Endodermal cell (in vitro differentiated cells): ENCODE data around the gene CASP2. TPM values are rescaled to one million over a fixed set of nuclear protein-coding genes. Genes with fewer than 3 reads are reported as not detected.

Source experiments
- DNase-seq: peaks from one replicate; pipeline ENCODE4 v3.0.0-alpha.2; 2017
- H3K27ac ChIP-seq: 2 replicates; pipeline ENCODE4 v1.5.1; 2013; ENCODE audit warnings: mild to moderate bottlenecking, low read depth, low read length, moderate library complexity
- H3K27me3 ChIP-seq: 2 replicates; pipeline ENCODE4 v1.6.1; 2013; ENCODE audit warnings: mild to moderate bottlenecking, low read length, moderate library complexity; ENCODE audit not compliant: insufficient read depth, control insufficient read depth, poor library complexity, severe bottlenecking
- H3K36me3 ChIP-seq: 2 replicates; pipeline ENCODE4 v1.7.0; 2013; ENCODE audit warnings: mild to moderate bottlenecking, low read length, moderate library complexity; ENCODE audit not compliant: control insufficient read depth, insufficient read depth
- H3K4me1 ChIP-seq: one replicate; pipeline ENCODE4 v1.7.0; 2013; ENCODE audit warnings: low read length; ENCODE audit not compliant: control insufficient read depth, insufficient read depth
- H3K4me3 ChIP-seq: 2 replicates; pipeline ENCODE4 v1.5.1; 2013; ENCODE audit warnings: mild to moderate bottlenecking, low read length, moderate library complexity
- H3K9ac ChIP-seq: 2 replicates; pipeline ENCODE4 v1.6.1; 2013; ENCODE audit warnings: mild to moderate bottlenecking, low read length, moderate library complexity; ENCODE audit not compliant: poor library complexity, severe bottlenecking; ENCODE audit errors: extremely low read depth
- H3K9me3 ChIP-seq: 2 replicates; pipeline ENCODE4 v1.6.1; 2013; ENCODE audit warnings: mild to moderate bottlenecking, low read length, moderate library complexity; ENCODE audit not compliant: control insufficient read depth
- H3K27ac Mint-ChIP-seq: 2 replicates; pipeline ENCODE4 v1.8.0; 2020; ENCODE audit warnings: mixed read lengths
- H3K27me3 Mint-ChIP-seq: 2 replicates; pipeline ENCODE4 v1.8.0; 2021; ENCODE audit warnings: mild to moderate bottlenecking, mixed read lengths; ENCODE audit not compliant: insufficient read depth
- H3K36me3 Mint-ChIP-seq: 2 replicates; pipeline ENCODE4 v1.8.0; 2020; ENCODE audit warnings: low read depth, mixed read lengths
- H3K4me1 Mint-ChIP-seq: 2 replicates; pipeline ENCODE4 v1.8.0; 2020; ENCODE audit warnings: mixed read lengths
- H3K4me3 Mint-ChIP-seq: 2 replicates; pipeline ENCODE4 v1.8.0; 2020; ENCODE audit warnings: mild to moderate bottlenecking, moderate library complexity, mixed read lengths
- H3K9me3 Mint-ChIP-seq: 2 replicates; pipeline ENCODE4 v1.8.0; 2020; ENCODE audit warnings: mild to moderate bottlenecking, mixed read lengths
- CTCF ChIP-seq: fragments of 200-600 bp; sonication (generic); conservative IDR thresholded peaks from 2 replicates; pipeline ENCODE4 v1.5.0; 2021; ENCODE audit warnings: antibody characterized with exemption, mild to moderate bottlenecking
- WGBS, 2 experiments: methylation state at CpG; one replicate each; pipeline versions ENCODE4 v1.1.5 to v1.1.7; 2013; ENCODE audit warnings: missing lambda C conversion rate in 2 of 2, mixed read lengths in 1 of 2; ENCODE audit not compliant: insufficient coverage in 1 of 2, insufficient read length in 1 of 2; 5-methylcytosine and 5-hydroxymethylcytosine counted together
- total RNA-seq, 2 donors: library from RNA; stranded (reverse); fragmentation: NEBNext Ultra II Directional in 1 of 2; extraction: Animal tissue kit (Norgen Biotek cat#: 25700) in 1 of 2; gene quantifications; 2 replicates in 1 of 2; 3 replicates in 1 of 2; pipeline ENCODE4 v1.2.1, GENCODE V29; 2021

Gene CASP2
- total RNA-seq, 2 donors from 2014 or later, result 47.9 to 48.3 TPM

- peak; percentile 85 for DNase-seq
- 84 to 89% methylated on average over 10 to 17 of the region's 19 CpGs for WGBS, 2 experiments
- Mint-ChIP-seq H3K36me3 (peaks cover 6% of the 10 kb centered on the region), H3K4me1 (peaks cover 30% of the 10 kb centered on the region), H3K9me3 (peaks cover 14% of the 10 kb centered on the region), H3K4me3 (peak within 1 kb of the TSS; percentile 49), H3K27me3 (peaks cover 30% of the 10 kb centered on the region), H3K27ac (no peak within 1 kb of the TSS)
- Histone ChIP-seq H3K4me1 (no peaks in the 10 kb centered on the region), H3K27ac (no peak within 1 kb of the TSS), H3K4me3 (no peak within 1 kb of the TSS), H3K9me3 (peaks cover 6% of the 10 kb centered on the region), H3K9ac (no peak within 1 kb of the TSS), H3K27me3 (peaks cover 11% of the 10 kb centered on the region), H3K36me3 (no peaks in the 10 kb centered on the region)
- no peak for TF ChIP-seq CTCF
These were observed 3.3 kb upstream of the CASP2 start, which contains the start of gene TMEM139 for GRCh38 chr7:143284591-143285469. Gene TMEM139 (plus strand): TSS chr7:143284958. CDS start chr7:143285958, 1,000 bp downstream.

GRCh38 chr7:143285470-143285778, 2.7 kb upstream of the CASP2 start:
- peaks cover 1% of the 10 kb centered on the region for H3K4me1 ChIP-seq
- H3K4me3 ChIP-seq, result no peak overlapping the region
- no peak for DNase-seq
- H3K9me3 ChIP-seq, result peaks cover 6% of the 10 kb centered on the region
- no peak overlapping the region for H3K27ac ChIP-seq
- no peak overlapping the region for H3K9ac ChIP-seq
- H3K4me3 Mint-ChIP-seq, result peak overlapping the region; percentile 49
- no peak overlapping the region for H3K27ac Mint-ChIP-seq
- H3K27me3 ChIP-seq, result peaks cover 11% of the 10 kb centered on the region
- H3K27me3 Mint-ChIP-seq, result peaks cover 30% of the 10 kb centered on the region
- H3K36me3 ChIP-seq, result peaks cover 3% of the 10 kb centered on the region
- 88% methylated on average over 3 of the region's 3 CpGs; no CpG with 5 or more reads in 1 of the 2 experiments for WGBS, 2 experiments
- TF ChIP-seq CTCF, result no peak
- H3K9me3 Mint-ChIP-seq, result peaks cover 14% of the 10 kb centered on the region
- H3K36me3 Mint-ChIP-seq, result peaks cover 8% of the 10 kb centered on the region
- H3K4me1 Mint-ChIP-seq, result peaks cover 30% of the 10 kb centered on the region

GRCh38 chr7:143285806-143286521, 2.2 kb upstream of the CASP2 start:
- no peak for TF ChIP-seq CTCF
- no peak for DNase-seq
- peaks cover 11% of the 10 kb centered on the region for H3K27me3 ChIP-seq
- no peak overlapping the region for H3K4me3 ChIP-seq
- H3K4me1 ChIP-seq, result peaks cover 4% of the 10 kb centered on the region
- WGBS, 2 experiments, result 92 to 96% methylated on average over 6 to 11 of the region's 11 CpGs
- Mint-ChIP-seq H3K4me3 (no peak overlapping the region), H3K27ac (no peak overlapping the region), H3K9me3 (peaks cover 14% of the 10 kb centered on the region), H3K36me3 (peaks cover 12% of the 10 kb centered on the region), H3K27me3 (peaks cover 30% of the 10 kb centered on the region), H3K4me1 (peaks cover 30% of the 10 kb centered on the region)
- peaks cover 6% of the 10 kb centered on the region for H3K9me3 ChIP-seq
- H3K9ac ChIP-seq, result no peak overlapping the region
- peaks cover 8% of the 10 kb centered on the region for H3K36me3 ChIP-seq
- no peak overlapping the region for H3K27ac ChIP-seq
